Measurements from ENCODE around the gene GJC1.

GJC1 gene

DNA sequence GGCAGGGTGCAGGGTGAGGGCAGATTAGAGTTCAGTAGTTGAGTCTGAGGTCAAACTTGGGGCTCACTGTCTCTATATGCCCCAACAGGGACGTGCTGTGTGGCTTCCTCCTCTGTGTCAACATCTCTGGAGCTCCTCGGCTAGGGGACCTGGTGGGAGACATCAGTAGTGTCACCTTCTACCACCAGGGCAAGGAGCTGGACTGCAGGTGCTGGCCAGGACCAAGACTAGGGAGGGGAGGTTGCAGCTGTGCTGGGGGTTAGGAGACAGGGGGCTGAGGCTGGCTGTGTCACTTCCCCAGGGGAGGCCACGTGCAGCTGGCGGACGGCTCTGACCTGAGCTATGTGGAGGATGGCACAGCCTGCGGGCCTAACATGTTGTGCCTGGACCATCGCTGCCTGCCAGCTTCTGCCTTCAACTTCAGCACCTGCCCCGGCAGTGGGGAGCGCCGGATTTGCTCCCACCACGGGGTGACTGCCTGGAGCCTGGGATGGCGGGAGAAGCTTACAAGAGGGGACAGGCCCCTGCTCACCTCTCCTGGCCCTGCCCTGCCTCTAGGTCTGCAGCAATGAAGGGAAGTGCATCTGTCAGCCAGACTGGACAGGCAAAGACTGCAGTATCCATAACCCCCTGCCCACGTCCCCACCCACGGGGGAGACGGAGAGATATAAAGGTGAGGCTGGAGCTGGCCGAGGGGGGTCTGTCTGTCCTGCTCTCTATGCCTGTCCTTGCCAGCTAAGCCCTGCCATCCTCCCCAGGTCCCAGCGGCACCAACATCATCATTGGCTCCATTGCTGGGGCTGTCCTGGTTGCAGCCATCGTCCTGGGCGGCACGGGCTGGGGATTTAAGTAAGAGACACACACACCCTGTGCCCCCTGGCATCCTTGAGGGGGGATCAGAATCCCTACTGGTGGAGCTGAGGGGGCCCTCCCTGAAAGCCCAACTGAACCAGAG lies 52.4 kb downstream of the GJC1 start:
- no peak for DNase-seq (ENCODE audit: low read depth)

DNA sequence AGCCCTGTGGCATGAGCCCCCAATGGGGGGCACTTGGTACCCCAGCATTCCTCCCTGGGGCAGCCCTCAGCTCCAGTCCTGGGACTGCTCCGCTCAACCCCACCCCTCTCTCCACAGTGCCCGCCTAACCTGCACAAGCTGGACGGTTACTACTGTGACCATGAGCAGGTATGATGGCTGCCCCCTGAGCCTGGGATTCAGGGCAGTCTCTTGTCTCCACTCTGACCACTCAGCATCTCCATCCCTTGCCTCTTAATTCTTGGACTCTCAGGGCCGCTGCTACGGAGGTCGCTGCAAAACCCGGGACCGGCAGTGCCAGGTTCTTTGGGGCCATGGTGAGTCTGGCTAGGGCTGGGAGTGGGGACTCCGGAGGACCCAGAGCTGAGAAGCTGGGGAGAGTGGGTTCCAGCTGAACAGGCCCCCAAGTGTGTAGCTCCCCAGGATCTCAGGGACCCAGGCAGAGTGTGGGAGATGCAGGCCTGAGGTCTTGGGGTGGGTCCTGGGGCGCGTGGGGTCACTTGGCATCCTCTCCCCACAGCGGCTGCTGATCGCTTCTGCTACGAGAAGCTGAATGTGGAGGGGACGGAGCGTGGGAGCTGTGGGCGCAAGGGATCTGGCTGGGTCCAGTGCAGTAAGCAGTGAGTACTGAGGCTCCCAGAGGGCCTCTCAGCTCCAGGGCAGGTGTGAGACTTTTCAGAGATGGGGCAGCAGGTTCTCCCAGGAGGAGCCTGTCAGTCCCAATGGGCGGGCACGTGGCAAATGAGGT lies 53.3 kb downstream of the GJC1 start:
- DNase-seq (ENCODE audit: low read depth), result no peak

DNA sequence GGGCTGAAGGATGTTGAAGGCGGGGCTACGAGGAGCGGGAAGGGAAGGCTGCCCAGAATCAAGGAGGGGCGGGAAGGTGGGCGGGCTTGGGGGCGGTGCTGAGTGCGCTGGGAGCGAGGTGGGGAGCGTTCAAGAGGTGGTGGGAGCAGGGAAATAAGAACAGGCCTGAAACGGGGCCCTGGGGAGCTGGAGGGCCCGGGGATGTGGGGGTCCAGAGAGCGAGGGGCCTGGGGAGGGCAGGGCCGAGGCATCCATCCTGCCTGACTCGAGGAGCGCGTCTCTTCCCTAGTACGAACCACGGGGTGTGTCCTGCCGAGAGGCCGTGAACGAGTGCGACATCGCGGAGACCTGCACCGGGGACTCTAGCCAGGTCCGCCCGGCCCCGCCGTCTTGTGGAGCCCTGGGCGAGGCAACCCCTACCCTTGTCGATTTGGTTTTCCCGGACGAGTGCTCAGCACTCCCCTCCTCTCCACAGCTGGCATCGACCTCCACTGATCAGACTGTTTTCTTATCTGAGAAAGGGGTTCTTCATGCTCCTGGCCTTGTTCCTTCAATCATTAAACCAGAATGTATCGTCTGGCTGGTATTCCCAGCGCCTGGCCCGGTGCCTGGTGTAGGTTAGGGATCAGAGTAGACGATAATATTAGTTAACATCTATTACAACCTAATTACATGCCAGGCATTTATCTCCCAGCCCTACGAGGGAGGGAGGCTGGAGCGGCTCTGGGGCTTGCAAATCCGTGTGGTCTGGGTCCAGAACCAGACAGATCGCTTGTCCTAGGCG lies 54.1 kb downstream of the GJC1 start:
- DNase-seq (ENCODE audit: low read depth), result no peak

DNA sequence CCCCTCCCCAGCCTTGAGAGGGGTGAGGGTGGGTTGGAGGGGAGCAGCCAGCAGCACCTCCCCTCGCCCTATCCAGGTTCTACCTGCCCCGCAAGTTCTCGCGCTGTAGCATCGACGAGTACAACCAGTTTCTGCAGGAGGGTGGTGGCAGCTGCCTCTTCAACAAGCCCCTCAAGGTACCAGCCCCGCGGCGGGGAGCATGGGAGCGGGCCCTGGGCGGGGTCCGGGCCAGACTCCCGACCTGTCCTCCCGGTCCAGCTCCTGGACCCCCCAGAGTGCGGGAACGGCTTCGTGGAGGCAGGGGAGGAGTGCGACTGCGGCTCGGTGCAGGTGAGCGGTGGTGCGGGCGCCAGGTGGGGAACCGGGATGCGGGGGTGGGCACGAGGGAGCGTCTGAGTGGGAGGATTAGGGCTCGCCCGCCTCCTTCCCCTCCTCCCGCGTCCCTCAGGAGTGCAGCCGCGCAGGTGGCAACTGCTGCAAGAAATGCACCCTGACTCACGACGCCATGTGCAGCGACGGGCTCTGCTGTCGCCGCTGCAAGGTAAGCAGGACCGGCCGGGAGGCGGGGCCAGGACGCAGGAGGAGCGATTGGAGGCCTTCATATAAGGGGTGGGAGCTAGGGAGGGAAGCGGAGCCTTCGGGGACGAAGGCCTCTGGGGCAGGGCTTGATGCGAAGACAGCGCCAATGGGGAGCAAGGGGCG lies 54.8 kb downstream of the GJC1 start:
- DNase-seq (ENCODE audit: low read depth), result peak; percentile 97

DNA sequence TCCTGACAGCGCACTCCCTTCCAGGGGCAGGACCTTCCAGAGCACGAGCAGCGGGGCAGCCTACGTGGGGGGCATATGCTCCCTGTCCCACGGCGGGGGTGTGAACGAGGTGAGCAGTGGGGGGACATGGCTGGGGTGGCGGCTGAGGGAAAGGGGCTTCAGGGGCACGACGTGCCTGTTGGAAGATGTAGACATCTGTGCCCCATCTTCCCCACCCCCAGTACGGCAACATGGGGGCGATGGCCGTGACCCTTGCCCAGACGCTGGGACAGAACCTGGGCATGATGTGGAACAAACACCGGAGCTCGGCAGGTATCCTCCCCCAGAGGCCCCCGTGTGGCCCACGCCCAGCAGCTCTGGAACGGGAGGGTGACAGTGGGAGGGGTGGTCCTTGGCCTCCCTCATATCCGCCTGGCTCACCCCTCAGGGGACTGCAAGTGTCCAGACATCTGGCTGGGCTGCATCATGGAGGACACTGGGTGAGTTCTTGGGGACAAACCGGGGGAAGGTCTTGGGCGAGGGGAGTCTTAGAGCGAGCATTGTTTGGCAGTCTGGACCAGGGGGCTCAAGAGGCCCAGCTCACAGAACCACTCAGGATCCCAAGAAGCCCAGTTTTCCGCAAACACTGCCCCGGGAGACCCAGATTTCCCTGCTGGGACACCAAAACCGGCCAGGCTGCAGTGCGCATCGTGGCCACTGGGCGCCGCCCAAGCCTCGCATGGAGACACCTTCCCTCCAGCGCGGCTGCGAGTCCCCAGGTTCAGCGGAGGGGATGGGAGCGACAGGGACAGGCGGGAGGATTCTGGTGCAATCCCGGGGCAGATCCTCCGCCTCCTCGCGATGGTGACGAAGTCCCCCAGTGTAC lies 55.6 kb downstream of the GJC1 start:
- DNase-seq (ENCODE audit: low read depth), result peak; percentile 82

DNA sequence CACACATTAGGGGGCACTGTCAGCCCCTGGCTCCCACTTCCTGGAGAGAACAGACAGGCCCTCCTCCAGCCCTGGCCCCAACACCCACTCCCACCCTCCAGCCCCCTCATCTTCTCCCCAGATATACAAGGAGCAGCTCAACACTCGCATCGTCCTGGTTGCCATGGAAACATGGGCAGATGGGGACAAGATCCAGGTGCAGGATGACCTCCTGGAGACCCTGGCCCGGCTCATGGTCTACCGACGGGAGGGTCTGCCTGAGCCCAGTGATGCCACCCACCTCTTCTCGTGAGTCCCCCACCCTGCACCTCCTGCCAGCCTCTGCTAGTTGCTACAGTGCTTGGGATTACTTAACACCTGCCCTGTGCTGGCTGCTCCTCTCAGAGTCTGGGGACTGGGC lies 56.9 kb downstream of the GJC1 start:
- DNase-seq (ENCODE audit: low read depth), result no peak

DNA sequence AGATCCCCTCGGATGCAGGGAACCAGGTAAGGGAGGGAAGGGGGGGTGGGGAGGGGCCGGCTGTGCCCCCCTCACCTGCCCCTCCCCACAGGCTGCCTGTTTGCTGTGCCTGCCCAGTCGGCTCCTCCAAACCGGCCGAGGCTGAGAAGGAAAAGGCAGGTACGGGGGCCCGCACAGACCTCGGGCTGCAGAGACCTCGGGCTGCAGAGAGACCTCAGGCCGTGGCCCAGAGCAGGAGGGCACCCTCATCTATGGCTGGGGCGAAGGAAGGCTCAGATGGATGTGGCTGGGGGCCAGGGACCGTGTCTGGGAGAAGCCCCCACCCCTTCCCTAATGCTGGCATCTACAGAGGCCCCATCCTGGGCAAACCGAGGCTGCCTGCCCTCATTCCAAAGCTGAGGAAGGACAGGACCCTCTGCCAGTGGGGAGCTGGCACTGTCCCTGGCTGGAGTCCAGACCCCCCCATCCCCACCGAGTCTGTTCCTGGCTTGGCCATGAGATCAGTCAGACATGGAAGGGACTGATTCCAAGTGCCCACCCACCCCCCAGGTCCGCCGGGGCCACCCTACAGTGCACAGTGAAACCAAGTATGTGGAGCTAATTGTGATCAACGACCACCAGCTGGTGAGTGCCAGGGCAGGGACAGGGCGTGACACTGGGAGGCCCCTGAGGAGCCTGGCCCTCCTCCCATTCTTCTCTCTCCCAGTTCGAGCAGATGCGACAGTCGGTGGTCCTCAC lies 57.6 kb downstream of the GJC1 start:
- DNase-seq (ENCODE audit: low read depth), result no peak

DNA sequence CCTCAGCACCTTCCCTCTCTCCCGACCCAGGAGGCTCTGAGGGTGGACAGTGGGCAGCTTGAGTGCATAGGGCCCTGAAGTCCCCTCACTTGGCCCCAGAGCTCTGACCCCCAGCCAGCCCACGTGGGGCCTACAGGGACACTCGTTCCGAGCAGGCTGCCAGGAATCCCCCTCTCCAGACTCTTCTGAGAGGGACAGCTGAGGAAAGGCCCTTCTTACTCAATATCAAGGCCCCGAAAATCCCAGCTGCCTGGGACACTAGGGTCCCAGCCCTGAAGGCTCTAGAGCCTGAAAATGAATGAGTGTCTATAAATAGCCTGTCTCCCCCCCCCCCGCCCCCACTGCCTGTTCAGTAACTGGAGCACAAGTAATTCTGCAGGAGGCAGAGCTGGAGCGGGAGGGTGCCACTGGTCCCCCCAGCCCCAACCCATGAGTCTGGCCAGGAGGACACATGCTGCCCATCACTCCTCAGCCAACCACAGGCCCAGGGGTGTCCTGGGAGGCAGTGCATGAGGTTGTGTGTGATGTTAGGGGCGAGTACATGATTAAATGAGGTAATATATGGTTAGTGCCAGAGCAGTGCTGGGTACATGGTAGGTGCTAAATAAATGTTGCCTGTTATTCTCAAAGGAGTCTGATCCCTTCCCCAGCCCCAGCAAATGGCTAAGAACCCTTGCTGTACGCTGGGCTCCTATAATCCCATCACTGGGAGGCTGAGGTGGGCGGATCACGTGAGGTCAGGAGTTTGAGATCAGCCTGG lies 59.7 kb downstream of the GJC1 start:
- no peak for DNase-seq (ENCODE audit: low read depth)

DNA sequence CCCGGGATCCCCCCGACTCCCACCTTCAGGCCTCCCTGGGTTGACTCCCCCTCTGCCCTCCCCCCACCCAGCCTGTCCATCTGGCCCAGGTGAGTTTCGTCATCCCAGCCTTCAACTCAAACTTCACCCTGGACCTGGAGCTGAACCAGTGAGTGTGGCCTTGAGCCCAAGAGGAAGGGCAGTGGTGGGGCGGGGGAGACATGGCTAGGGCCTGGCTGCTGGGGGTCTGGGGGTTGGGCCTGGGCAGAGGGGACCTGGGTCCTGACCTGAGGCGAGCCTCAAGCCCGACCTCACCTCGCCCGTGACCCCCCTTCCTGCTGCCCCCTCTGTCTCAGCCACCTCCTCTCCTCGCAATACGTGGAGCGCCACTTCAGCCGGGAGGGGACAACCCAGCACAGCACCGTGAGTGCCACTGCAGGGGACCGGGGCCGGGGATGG lies 60.4 kb downstream of the GJC1 start:
- no peak for DNase-seq (ENCODE audit: low read depth)

DNA sequence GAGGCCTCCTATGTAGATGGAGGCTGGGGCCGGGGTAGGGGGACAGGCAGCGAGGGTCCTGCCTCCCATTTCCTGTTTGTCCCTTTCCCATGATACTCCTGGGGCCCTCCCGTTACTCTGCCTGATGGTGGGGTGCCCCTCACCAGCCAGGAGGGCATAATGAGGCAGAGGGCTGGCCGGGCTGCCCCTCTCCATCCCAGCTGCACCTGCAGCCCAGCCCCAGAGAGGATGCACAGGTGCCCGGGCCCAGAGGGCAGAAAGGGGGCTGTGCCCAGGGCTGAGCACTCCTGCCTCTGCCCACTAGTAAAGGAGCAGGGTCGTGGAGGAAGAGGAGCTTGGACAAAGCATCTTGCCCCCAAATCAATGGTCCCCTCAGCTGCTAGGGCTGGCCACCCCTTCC lies 60.9 kb downstream of the GJC1 start:
- no peak for DNase-seq (ENCODE audit: low read depth)

DNA sequence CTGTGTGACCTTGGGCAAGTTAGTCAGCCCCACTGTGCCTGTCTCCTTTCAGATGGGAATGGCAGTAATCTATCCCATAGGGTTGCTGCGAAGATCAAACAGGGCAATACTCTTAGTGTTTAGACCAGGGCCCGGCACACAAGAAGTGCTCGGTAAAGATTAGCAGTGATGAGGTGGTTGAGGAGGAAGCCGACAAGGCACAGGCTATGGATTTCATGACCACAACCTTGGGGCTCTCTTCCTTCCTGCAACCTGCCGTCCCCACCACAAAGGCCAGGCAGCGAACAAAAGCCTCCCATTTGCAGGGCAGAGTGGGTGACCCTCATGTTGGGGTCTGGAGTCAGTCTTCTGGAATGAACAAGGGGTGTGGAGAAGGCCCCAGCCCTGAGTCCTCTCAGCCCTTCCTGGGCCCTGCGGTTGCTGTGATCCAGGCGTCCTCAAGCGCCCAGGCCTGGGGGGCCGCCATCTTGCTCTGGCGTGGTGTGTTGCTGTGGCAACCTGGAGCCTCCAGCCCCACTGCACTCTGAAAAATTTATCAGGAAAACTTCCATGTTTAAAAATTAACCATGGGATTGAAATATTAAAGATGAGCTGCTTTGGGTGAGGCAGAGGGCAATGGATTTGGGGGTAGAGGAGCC lies 61.5 kb downstream of the GJC1 start:
- DNase-seq (ENCODE audit: low read depth), result no peak

DNA sequence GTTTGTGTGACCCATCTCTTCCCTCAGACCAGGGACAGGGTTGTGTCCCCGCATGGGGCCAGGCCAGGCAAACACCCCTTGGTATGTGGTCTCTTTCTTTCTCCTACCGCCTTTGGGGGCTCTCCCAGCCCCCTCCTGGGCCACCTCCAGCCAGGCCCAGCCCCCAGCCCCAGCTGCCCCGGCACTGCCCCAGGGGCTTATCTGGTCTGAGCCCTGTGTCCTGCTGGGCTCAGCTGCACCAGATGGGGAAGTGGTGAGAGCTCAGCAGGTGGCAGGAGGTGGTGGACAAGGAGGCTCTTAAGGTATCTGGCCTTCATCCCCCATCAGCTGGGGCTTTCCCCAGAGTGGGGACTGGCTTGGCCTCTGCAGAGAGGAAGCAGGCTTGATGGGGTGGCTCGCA lies 62.6 kb downstream of the GJC1 start:
- DNase-seq (ENCODE audit: low read depth), result no peak

DNA sequence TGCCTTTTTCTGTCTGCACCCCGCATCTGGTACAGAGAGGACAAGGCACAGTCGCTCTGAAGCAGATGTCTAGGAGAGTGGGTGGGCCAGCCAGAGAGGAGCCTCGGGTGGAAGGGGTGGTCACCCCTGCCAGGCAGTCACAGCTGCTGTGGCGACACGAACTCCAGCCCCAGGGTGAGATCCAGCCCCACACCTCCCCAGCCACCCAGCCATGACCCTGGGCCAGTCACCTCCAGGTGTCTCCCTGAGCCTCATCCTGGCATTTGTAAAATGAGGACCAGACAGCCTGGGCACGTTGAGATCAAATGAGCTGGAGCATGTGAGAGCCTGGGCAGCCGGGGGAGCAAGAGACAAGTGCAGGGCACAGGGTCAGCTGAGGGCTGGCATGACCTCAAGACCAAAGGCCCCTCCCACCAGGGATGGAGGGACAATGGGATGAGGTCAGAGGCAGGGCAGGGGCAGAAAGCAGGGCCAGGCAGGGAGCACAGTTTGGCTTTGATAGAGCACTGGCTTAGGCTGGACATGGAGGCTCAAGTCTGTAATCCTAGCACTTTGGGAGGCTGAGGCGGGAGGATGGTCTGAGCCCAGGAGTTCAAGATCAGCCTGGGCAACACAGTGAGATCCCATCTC lies 63.6 kb downstream of the GJC1 start:
- no peak for DNase-seq (ENCODE audit: low read depth)

DNA sequence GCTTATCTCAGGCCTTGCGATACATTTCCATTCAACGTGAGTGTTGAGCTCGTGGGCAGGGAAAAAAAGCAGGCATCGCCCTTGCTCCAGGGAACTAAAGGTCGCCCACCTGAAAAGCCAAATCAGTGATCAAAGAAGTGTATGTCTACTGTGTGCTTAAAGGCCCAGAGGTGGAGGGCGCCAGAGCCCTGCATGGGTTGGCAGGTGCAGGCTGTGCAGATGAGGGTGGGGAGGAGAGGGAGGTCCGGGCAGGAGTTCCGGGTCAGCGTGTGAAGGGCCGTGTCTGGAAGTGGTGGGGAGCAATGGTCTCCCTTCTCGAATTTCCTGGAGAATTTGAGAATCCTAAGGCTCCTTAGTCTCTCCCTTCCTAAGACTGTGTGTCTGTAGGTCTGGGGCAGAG lies 64.1 kb downstream of the GJC1 start:
- no peak for DNase-seq (ENCODE audit: low read depth)

DNA sequence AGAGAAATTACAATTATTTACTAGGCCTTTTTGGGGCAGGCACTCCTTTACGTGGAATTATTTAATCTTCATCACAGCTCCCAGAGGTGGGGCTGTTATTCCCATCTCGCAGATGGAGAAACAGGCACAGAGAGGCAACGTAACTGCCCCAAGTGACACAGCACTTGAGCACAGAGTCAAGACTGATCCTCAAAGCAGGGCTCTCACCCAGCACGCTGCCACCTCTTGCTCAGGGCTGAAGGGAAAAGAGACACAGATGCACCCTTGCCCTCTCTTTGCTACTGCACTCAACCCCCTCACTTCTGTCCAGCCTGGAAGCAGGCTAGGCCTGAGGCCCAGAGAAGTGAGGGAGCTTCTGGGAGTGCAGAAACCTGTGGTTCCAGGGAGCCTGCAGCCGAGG lies 66.9 kb downstream of the GJC1 start:
- no peak for DNase-seq (ENCODE audit: low read depth)

DNA sequence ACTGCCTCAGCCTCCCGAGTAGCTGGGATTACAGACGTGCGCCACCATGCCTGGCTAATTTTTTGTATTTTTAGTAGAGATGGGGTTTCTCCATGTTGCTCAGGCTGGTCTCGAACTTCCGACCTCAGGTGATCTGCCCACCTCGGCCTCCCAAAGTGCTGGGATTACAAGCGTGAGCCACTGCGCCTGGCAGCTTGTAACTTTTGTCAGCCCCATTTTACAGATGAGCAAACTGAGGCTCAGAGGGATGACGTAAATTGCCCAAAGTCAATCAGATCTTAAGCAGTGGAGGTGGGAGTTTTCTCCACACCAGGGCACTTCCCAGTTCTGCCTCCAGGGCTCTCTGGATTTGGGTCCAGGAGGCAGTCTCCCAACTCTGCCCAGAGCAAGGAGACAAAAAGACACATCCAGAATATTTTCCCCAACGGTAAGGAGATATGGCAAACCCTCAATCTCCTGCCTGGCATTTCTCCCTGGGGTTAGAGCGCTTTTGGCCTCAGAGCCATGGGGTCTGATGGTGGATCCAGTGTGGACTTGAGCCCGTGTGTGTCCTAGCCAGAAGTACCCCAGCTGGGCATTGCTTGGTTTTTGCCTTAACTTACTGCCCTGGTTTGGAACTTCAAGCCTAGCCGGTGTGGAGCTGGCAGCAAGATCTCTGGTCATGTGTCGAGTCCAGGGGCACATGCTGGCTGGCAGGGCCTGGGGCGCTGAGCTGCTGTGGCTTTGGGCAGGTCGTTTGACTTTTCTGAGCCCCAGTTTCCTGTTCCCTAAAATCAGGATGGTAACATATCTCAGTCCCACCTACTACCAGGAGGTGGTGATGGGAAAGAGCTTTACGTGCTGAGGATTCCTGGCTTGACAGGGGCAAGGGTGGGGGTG lies 67.9 kb downstream of the GJC1 start:
- DNase-seq (ENCODE audit: low read depth), result no peak

All from activated T-cell treated with anti-CD3 and anti-CD28 coated beads for 24 hours (primary cell).